Lung (tissue), 12 donors: ENCODE measurements around the gene TLR6. TPM values are rescaled to one million over a fixed set of nuclear protein-coding genes. Genes with fewer than 3 reads are reported as not detected.

ENCODE experiments used
- ATAC-seq: fragments of 200-7000 bp; cut with Tn5 transposase; one replicate; pipeline ENCODE4 v1.9.1; 2020; ENCODE audit warnings: moderate number of reproducible peaks; ENCODE audit not compliant: insufficient read depth, low FRiP score
- DNase-seq, 3 donors: peaks; one replicate each; pipeline ENCODE4 v3.0.0-alpha.2; 2013 to 2017
- H3K27ac ChIP-seq, 2 donors: one replicate each; pipeline ENCODE4 v1.5.1; 2013; ENCODE audit warnings: mild to moderate bottlenecking in 2 of 2, moderate library complexity in 2 of 2, control low read depth in 1 of 2, inconsistent platforms in 1 of 2, low read depth in 1 of 2, low read length in 1 of 2
- H3K27me3 ChIP-seq, 3 donors: one replicate each; pipeline ENCODE4 v1.5.1; 2013; ENCODE audit warnings: low read length in 2 of 3; ENCODE audit not compliant: control insufficient read depth in 3 of 3, insufficient read depth in 3 of 3
- H3K36me3 ChIP-seq, 4 donors: one replicate each; pipeline ENCODE4 v1.5.1; 2013; ENCODE audit warnings: low read length in 4 of 4, mild to moderate bottlenecking in 1 of 4, moderate library complexity in 1 of 4; ENCODE audit not compliant: control insufficient read depth in 4 of 4, insufficient read depth in 4 of 4
- H3K4me1 ChIP-seq, 5 donors: one replicate each; pipeline ENCODE4 v1.5.1; 2013; ENCODE audit warnings: low read length in 5 of 5, mild to moderate bottlenecking in 2 of 5, moderate library complexity in 1 of 5; ENCODE audit not compliant: control insufficient read depth in 5 of 5, insufficient read depth in 5 of 5
- H3K4me3 ChIP-seq: one replicate; pipeline ENCODE4 v1.5.1; 2013; ENCODE audit warnings: mild to moderate bottlenecking, control low read depth, moderate library complexity
- H3K9ac ChIP-seq, 2 donors: one replicate each; pipeline ENCODE4 v1.5.1; 2013; ENCODE audit warnings: low read length in 2 of 2, control low read depth in 1 of 2; ENCODE audit not compliant: insufficient read depth in 1 of 2
- H3K9me3 ChIP-seq, 4 donors: one replicate each; pipeline ENCODE4 v1.5.1; 2013; ENCODE audit warnings: low read length in 3 of 4, mild to moderate bottlenecking in 1 of 4, moderate library complexity in 1 of 4; ENCODE audit not compliant: control insufficient read depth in 4 of 4, insufficient read depth in 3 of 4
- CTCF ChIP-seq: IDR thresholded peaks from 2 replicates; pipeline ENCODE4 v1.5.1; 2012; ENCODE audit warnings: mild to moderate bottlenecking; ENCODE audit errors: control extremely low read depth, extremely low read depth
- WGBS, 2 donors: extraction: QIAGEN DNeasy Blood & Tissue Kit; methylation state at CpG; one replicate each; pipeline ENCODE4 v1.1.7; 2013; 5-methylcytosine and 5-hydroxymethylcytosine counted together
- polyA plus RNA-seq, 2 donors: library from polyadenylated mRNA; stranded (reverse); fragments of 200-250 nt; gene quantifications; one replicate each; pipeline ENCODE4 v1.2.1, GENCODE V29; 2013
- total RNA-seq, 2 donors: library from RNA; depleted of rRNA in 1 of 2; stranded (reverse); fragments of >200 nt in 1 of 2; gene quantifications; one replicate each; pipeline ENCODE4 v1.2.1, GENCODE V29; 2014 to 2021
- donor health status: control.
- donor health status: control.
- donor health status: Bipolar disorder and iron deficiency.
- donor health status: healthy.
- donor health status: DM: yes; HTN: yes; CAD: no.

Gene TLR6
- total and polyA plus RNA-seq, 4 donors: 0.53 to 6.3 (median 5.0) TPM

- Histone ChIP-seq H3K36me3 (no peaks in the 10 kb centered on the region), H3K9me3 (no peaks in the 10 kb centered on the region), H3K4me3 (no peak overlapping the region), H3K4me1 (peaks cover 0 to 6% (median under 1%) of the 10 kb centered on the region in 5 donors), H3K9ac (no peak overlapping the region), H3K27me3 (no peaks in the 10 kb centered on the region), H3K27ac (no peak overlapping the region)
- 89 to 99% methylated on average over 4 of the region's 4 CpGs for WGBS, 2 donors
- TF ChIP-seq CTCF: no peak
- ATAC-seq: no peak
- DNase-seq: no peak
Observed at GRCh38 chr4:38861791-38862190, 5.2 kb upstream of the TLR6 start.

- Histone ChIP-seq H3K9me3 (no peaks in the 10 kb centered on the region), H3K4me1 (peaks cover 0 to 6% (median 0%) of the 10 kb centered on the region in 5 donors), H3K27me3 (no peaks in the 10 kb centered on the region), H3K36me3 (no peaks in the 10 kb centered on the region), H3K4me3 (no peak overlapping the region), H3K27ac (no peak overlapping the region), H3K9ac (no peak overlapping the region)
- no peak for ATAC-seq
- TF ChIP-seq CTCF: peak; percentile 24
- DNase-seq: peak in 1 of 3 donors; percentile 21
- 36 to 37% methylated on average over 5 of the region's 5 CpGs for WGBS, 2 donors
Observed at GRCh38 chr4:38860788-38861424, 4.3 kb upstream of the TLR6 start.

- Histone ChIP-seq H3K4me3 (no peak overlapping the region), H3K27ac (no peak overlapping the region), H3K36me3 (no peaks in the 10 kb centered on the region), H3K4me1 (peaks cover 0 to 6% (median 0%) of the 10 kb centered on the region in 5 donors), H3K27me3 (no peaks in the 10 kb centered on the region), H3K9me3 (no peaks in the 10 kb centered on the region), H3K9ac (no peak overlapping the region)
- WGBS, 2 donors: 95 to 98% methylated on average over 7 of the region's 7 CpGs
- no peak for DNase-seq
- ATAC-seq: no peak
- TF ChIP-seq CTCF: no peak
Observed at GRCh38 chr4:38859501-38859900, 2.9 kb upstream of the TLR6 start.

GRCh38 chr4:38858097-38858420 lies 1.4 kb upstream of the TLR6 start:
- no peak overlapping the region for H3K9ac ChIP-seq
- ATAC-seq: no peak
- H3K4me3 ChIP-seq: no peak overlapping the region
- no peaks in the 10 kb centered on the region for H3K36me3 ChIP-seq
- no peak for DNase-seq
- WGBS, 2 donors: 25 to 50% methylated on average over 3 of the region's 3 CpGs
- H3K9me3 ChIP-seq: no peaks in the 10 kb centered on the region
- peaks cover 0 to 6% (median 0%) of the 10 kb centered on the region in 5 donors for H3K4me1 ChIP-seq
- TF ChIP-seq CTCF: no peak
- peak overlapping the region; percentile 66 to 92 for H3K27ac ChIP-seq
- no peaks in the 10 kb centered on the region for H3K27me3 ChIP-seq
